ENCODE data around the gene FCN1.

Gene FCN1

GRCh38 chr9:134916161-134916665, 1.5 kb downstream of the FCN1 start:
- Histone ChIP-seq H4K5ac (ENCODE audit: low read length) (no peak overlapping the region), H3K4me2 (ENCODE audit: low read length) (no peak overlapping the region), H3K4me1 (ENCODE audit: control insufficient read depth, low read depth, low read length) (no peaks in the 10 kb centered on the region), H3K79me2 (ENCODE audit: control insufficient read depth, insufficient read depth, low read length) (no peaks in the 10 kb centered on the region), H3K27ac (ENCODE audit: low read depth, low read length) (no peak overlapping the region), H4K8ac (ENCODE audit: low read depth, low read length) (no peak overlapping the region), H3K18ac (ENCODE audit: low read length) (no peak overlapping the region), H2AK5ac (ENCODE audit: low read length) (no peak overlapping the region), H2BK5ac (ENCODE audit: low read length) (no peak overlapping the region), H3K27me3 (ENCODE audit: insufficient read depth, low read length, poor library complexity) (no peaks in the 10 kb centered on the region), H3K23ac (ENCODE audit: low read length) (no peak overlapping the region), H2BK120ac (ENCODE audit: low read depth, low read length) (no peak overlapping the region), H3K36me3 (ENCODE audit: control insufficient read depth, insufficient read depth, low read length) (no peaks in the 10 kb centered on the region), H3K56ac (ENCODE audit: low read length) (no peak overlapping the region), H3K4ac (ENCODE audit: low read depth, low read length) (no peak overlapping the region), H2BK15ac (replicated peaks; ENCODE audit: low read depth) (no peak overlapping the region), H3K79me1 (ENCODE audit: low read length) (no peaks in the 10 kb centered on the region), H3K9ac (ENCODE audit: low read length) (no peak overlapping the region), H3K4me3 (ENCODE audit: low read length) (no peak overlapping the region)
- WGBS (ENCODE audit: extremely low coverage, insufficient coverage, low lambda C conversion rate) = no CpG with 5 or more reads among the region's 8 CpGs
- no peak for DNase-seq

- Histone ChIP-seq H3K4ac (ENCODE audit: low read depth, low read length) (no peak overlapping the region), H3K4me2 (ENCODE audit: low read length) (no peak overlapping the region), H2BK120ac (ENCODE audit: low read depth, low read length) (no peak overlapping the region), H3K36me3 (ENCODE audit: control insufficient read depth, insufficient read depth, low read length) (no peaks in the 10 kb centered on the region), H2BK15ac (replicated peaks; ENCODE audit: low read depth) (no peak overlapping the region), H3K23ac (ENCODE audit: low read length) (no peak overlapping the region), H2BK5ac (ENCODE audit: low read length) (no peak overlapping the region), H3K79me1 (ENCODE audit: low read length) (no peaks in the 10 kb centered on the region), H2AK5ac (ENCODE audit: low read length) (no peak overlapping the region), H3K9ac (ENCODE audit: low read length) (no peak overlapping the region), H3K79me2 (ENCODE audit: control insufficient read depth, insufficient read depth, low read length) (no peaks in the 10 kb centered on the region), H4K5ac (ENCODE audit: low read length) (no peak overlapping the region), H3K27ac (ENCODE audit: low read depth, low read length) (no peak overlapping the region), H4K8ac (ENCODE audit: low read depth, low read length) (no peak overlapping the region), H3K27me3 (ENCODE audit: insufficient read depth, low read length, poor library complexity) (no peaks in the 10 kb centered on the region), H3K4me1 (ENCODE audit: control insufficient read depth, low read depth, low read length) (no peaks in the 10 kb centered on the region), H3K56ac (ENCODE audit: low read length) (no peak overlapping the region), H3K4me3 (ENCODE audit: low read length) (no peak overlapping the region), H3K18ac (ENCODE audit: low read length) (no peak overlapping the region)
- no peak for DNase-seq
- no CpG with 5 or more reads among the region's 26 CpGs for WGBS (ENCODE audit: extremely low coverage, insufficient coverage, low lambda C conversion rate)
Observed at GRCh38 chr9:134915046-134915985, 2.4 kb downstream of the FCN1 start.

DNA sequence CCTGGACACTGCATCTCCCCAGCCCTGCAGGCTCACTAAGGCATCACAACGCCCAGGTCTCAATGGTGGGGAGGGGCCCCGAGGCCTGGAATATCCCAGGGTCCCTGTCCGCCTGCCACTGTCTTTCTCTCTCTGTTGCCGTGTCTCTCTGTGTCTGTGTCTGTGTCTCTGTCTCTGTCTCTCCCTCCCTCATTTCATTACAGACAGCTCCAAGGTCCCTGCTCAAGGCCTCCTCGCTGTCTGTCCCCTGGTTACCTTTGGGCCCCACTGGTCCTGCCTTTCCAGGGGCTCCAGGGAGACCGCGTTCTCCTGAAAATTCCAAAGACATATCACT, 3.2 kb downstream of the FCN1 start:
- Histone ChIP-seq H3K9ac (ENCODE audit: low read length) (no peak overlapping the region), H3K18ac (ENCODE audit: low read length) (no peak overlapping the region), H3K79me1 (ENCODE audit: low read length) (no peaks in the 10 kb centered on the region), H3K27ac (ENCODE audit: low read depth, low read length) (no peak overlapping the region), H2BK120ac (ENCODE audit: low read depth, low read length) (no peak overlapping the region), H3K4me1 (ENCODE audit: control insufficient read depth, low read depth, low read length) (no peaks in the 10 kb centered on the region), H2BK5ac (ENCODE audit: low read length) (no peak overlapping the region), H3K27me3 (ENCODE audit: insufficient read depth, low read length, poor library complexity) (no peaks in the 10 kb centered on the region), H4K5ac (ENCODE audit: low read length) (no peak overlapping the region), H3K4ac (ENCODE audit: low read depth, low read length) (no peak overlapping the region), H2AK5ac (ENCODE audit: low read length) (no peak overlapping the region), H4K8ac (ENCODE audit: low read depth, low read length) (no peak overlapping the region), H3K4me2 (ENCODE audit: low read length) (no peak overlapping the region), H2BK15ac (replicated peaks; ENCODE audit: low read depth) (no peak overlapping the region), H3K79me2 (ENCODE audit: control insufficient read depth, insufficient read depth, low read length) (no peaks in the 10 kb centered on the region), H3K23ac (ENCODE audit: low read length) (no peak overlapping the region), H3K56ac (ENCODE audit: low read length) (no peak overlapping the region), H3K36me3 (ENCODE audit: control insufficient read depth, insufficient read depth, low read length) (no peaks in the 10 kb centered on the region), H3K4me3 (ENCODE audit: low read length) (no peak overlapping the region)
- DNase-seq = no peak
- no CpG with 5 or more reads among the region's 7 CpGs for WGBS (ENCODE audit: extremely low coverage, insufficient coverage, low lambda C conversion rate)

DNA sequence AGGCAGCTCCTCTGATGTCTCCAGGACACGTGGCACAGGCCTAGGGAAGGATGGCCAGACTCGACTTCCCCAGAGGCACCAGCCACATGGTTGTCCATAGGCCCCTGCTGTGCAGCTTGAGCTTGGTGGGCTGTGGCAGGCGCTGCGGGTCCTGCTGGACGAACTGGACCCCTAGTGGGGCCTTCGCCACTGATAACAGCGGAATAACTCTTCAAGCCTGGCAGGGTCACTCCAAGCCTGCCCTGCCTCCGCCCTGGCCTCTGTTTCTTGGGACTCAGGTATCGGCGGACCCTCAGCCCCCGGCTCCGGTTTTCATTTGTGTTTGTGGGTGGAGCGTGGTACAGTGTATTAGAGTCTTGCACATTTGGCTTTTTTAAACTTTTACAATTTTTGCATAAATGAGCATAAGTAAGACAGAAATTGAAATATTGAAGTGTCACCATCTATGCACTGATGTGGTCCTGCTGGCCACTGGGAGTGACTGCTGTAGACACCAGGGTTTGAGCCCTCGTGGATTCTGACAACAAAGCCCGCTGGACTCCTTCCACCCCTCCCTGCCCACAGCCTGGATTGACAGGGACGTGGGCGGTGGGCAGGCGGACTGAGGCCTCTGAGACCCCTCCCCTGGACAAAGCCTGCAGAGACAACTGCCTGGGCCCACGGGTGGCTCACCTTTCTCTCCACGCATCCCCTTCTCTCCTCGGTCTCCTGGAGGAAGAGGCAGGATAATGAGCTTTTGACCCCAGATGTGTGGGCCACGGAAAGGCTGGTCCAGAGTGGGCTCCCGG, 3.8 kb downstream of the FCN1 start:
- no peaks in the 10 kb centered on the region for H3K27me3 ChIP-seq (ENCODE audit: insufficient read depth, low read length, poor library complexity)
- no peak overlapping the region for H4K5ac ChIP-seq (ENCODE audit: low read length)
- no peak overlapping the region for H2BK5ac ChIP-seq (ENCODE audit: low read length)
- H3K18ac ChIP-seq (ENCODE audit: low read length) = no peak overlapping the region
- H3K79me2 ChIP-seq (ENCODE audit: control insufficient read depth, insufficient read depth, low read length) = no peaks in the 10 kb centered on the region
- H3K4me1 ChIP-seq (ENCODE audit: control insufficient read depth, low read depth, low read length) = no peaks in the 10 kb centered on the region
- H2BK15ac ChIP-seq (replicated peaks; ENCODE audit: low read depth) = no peak overlapping the region
- no peak overlapping the region for H3K4me3 ChIP-seq (ENCODE audit: low read length)
- H2BK120ac ChIP-seq (ENCODE audit: low read depth, low read length) = no peak overlapping the region
- no peak overlapping the region for H3K4me2 ChIP-seq (ENCODE audit: low read length)
- no peak overlapping the region for H3K23ac ChIP-seq (ENCODE audit: low read length)
- no peak overlapping the region for H3K56ac ChIP-seq (ENCODE audit: low read length)
- WGBS (ENCODE audit: extremely low coverage, insufficient coverage, low lambda C conversion rate) = no CpG with 5 or more reads among the region's 23 CpGs
- H4K8ac ChIP-seq (ENCODE audit: low read depth, low read length) = no peak overlapping the region
- no peak for DNase-seq
- H3K36me3 ChIP-seq (ENCODE audit: control insufficient read depth, insufficient read depth, low read length) = no peaks in the 10 kb centered on the region
- H3K4ac ChIP-seq (ENCODE audit: low read depth, low read length) = no peak overlapping the region
- no peak overlapping the region for H2AK5ac ChIP-seq (ENCODE audit: low read length)
- no peak overlapping the region for H3K9ac ChIP-seq (ENCODE audit: low read length)
- H3K79me1 ChIP-seq (ENCODE audit: low read length) = no peaks in the 10 kb centered on the region
- no peak overlapping the region for H3K27ac ChIP-seq (ENCODE audit: low read depth, low read length)

- WGBS (ENCODE audit: extremely low coverage, insufficient coverage, low lambda C conversion rate) = no CpG with 5 or more reads among the region's 22 CpGs
- Histone ChIP-seq H3K4me3 (ENCODE audit: low read length) (no peak overlapping the region), H3K27me3 (ENCODE audit: insufficient read depth, low read length, poor library complexity) (no peaks in the 10 kb centered on the region), H3K56ac (ENCODE audit: low read length) (no peak overlapping the region), H2BK5ac (ENCODE audit: low read length) (no peak overlapping the region), H3K79me2 (ENCODE audit: control insufficient read depth, insufficient read depth, low read length) (no peaks in the 10 kb centered on the region), H3K23ac (ENCODE audit: low read length) (no peak overlapping the region), H3K9ac (ENCODE audit: low read length) (no peak overlapping the region), H2AK5ac (ENCODE audit: low read length) (no peak overlapping the region), H3K36me3 (ENCODE audit: control insufficient read depth, insufficient read depth, low read length) (no peaks in the 10 kb centered on the region), H4K5ac (ENCODE audit: low read length) (no peak overlapping the region), H3K4me1 (ENCODE audit: control insufficient read depth, low read depth, low read length) (no peaks in the 10 kb centered on the region), H3K18ac (ENCODE audit: low read length) (no peak overlapping the region), H3K27ac (ENCODE audit: low read depth, low read length) (no peak overlapping the region), H3K79me1 (ENCODE audit: low read length) (no peaks in the 10 kb centered on the region), H2BK120ac (ENCODE audit: low read depth, low read length) (no peak overlapping the region), H3K4ac (ENCODE audit: low read depth, low read length) (no peak overlapping the region), H2BK15ac (replicated peaks; ENCODE audit: low read depth) (no peak overlapping the region), H3K4me2 (ENCODE audit: low read length) (no peak overlapping the region), H4K8ac (ENCODE audit: low read depth, low read length) (no peak overlapping the region)
- no peak for DNase-seq
Observed at GRCh38 chr9:134913041-134913712, 4.5 kb downstream of the FCN1 start.

All from mesendoderm (in vitro differentiated cells).